IPS-11a (cell line): ENCODE data around the gene RNF212.
"Not testable (repeated sequence)": the region's sequence is repeated elsewhere in the genome, so short reads cannot be mapped to it uniquely, and the experiment has no call there.

ENCODE experiments used
- H3K4me3 ChIP-seq: one replicate; pipeline ENCODE4 v1.5.1; 2013; ENCODE audit warnings: low read depth, low read length, control low read depth

The RNF212 gene

DNA sequence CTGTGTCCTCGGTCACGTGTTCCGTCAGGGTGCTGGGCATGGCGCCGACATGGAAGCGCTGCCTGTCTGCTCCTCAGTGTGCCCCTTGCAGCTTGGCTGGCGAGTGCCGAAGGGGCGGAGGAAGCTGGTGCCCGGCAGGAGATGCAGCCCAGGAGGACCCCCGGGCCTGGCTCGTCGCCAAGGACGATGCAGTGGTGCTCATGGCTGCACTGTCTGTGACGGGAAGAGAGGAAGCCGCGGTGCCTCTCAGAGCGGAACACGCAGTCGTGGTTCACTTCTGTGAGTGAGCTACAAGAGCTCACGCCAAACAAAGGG is 63.8 kb downstream of the RNF212 start:
- H3K4me3 ChIP-seq: no peak overlapping the region

DNA sequence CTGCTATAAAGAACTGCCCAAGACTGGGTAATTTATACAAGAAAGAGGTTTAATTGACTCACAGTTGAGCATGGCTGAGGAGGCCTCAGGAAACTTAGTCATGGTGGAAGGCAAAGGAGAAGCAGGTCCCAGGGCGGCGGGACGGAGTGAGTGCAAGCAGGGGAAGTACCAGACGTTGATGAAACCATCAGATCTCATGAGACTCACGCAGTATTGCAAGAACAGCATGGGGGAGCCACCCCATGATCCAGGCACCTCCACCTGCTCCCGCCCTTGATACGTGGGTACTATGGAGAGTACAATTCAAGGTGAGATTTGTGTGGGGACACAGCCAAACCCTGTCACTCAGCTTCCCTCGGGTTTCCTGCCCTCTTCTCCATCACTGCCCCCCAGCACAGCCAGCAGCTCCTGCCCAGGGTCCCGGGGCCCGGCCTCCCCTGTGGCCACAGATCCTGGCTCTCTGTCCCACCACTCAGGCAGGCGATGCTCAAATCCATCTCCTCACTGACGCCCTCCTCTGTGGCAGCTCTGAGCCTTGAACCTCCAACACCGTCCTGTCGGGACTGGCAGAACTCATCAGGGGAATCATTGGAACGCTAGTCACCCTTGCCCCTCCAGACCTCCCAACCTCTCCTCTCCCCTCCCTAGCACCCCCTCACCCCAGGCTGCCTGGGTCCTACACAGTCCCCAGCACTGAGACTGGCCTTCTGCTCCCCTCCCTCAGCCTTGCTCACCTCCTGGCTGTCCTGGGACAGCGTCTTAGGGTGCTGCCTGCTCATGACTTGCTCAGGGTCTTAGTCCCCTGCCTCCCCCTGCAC is 64.4 kb downstream of the RNF212 start:
- no peak overlapping the region for H3K4me3 ChIP-seq

DNA sequence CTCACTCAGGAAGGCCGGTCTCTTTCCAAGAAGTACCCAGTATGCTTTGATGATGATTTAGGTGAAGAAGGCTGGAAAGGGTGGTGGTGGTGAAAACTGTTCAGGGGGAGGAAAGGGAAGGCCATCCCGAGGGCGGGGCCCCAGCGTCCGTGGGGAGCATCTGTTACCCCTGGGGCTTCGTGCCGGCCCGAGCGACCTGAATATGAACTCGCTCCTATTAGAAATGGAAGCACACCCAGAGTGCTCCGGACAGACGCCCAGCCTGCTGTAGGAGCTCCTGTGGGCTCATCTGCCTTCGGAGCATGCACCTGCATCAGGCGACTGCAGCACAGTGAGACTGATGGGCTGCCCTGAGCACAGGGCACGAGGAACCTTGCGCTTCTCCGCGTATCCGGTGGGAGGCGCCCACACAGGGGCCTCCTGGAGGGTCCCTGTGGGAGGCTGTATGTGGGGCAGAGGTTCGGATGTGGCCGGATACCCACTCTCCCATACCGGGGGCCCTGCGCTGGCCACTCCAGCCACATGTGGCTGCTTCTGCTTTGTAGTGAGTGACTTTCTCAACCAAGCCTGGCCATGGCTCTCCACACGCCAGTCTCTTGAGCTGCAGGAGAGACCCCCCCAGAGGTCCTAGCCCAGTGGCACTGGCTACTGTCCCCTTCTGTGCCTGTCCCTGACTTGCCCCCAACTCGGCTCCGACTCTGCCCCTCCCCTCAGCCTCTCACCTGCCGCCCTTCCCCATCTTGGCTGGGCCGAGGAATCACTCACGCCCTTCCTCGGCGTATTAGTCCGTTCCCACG is 65.2 kb downstream of the RNF212 start:
- H3K4me3 ChIP-seq: no peak overlapping the region

DNA sequence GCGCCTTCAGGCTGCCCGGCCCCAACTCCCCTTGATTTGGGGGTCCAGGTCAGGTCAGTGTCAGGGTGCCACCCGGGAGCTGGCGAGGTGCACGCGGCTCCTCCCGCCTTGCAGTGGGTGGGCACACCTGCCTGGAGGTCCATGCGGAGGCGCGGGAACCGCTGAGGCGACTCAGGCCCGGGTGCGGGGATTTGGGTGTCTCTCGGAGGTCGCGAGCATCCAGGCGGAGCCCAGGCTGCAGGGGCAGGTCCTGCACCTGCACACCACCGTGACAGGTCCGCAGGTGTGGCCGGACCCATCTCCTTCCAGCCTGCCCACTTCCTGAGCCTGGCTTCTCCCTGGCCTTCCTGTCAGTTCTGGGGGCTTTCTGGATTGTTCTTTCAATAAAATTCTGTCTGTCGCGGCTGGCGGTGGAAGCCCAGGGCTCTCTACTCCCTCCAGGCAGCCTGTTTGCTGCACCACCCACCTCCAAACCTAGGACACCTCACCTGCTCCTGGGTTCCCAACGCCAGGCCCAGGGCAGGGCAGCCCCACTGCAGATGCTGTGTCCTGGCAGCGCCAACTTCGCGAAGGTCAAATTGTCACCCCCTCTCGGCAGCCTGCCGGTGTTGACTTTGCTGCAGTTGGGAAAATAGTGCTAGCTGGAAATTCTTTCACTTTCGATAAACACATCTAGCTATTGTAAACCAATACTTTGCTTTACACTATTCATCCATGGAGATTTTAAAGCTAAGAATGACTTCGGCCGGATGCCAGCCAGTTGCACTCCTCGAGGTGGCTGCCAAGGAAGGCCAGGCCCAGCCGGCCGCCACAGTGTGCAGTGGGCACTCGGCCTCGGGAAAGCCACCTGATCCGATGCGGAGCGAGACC is 66.0 kb downstream of the RNF212 start:
- no peak overlapping the region for H3K4me3 ChIP-seq

DNA sequence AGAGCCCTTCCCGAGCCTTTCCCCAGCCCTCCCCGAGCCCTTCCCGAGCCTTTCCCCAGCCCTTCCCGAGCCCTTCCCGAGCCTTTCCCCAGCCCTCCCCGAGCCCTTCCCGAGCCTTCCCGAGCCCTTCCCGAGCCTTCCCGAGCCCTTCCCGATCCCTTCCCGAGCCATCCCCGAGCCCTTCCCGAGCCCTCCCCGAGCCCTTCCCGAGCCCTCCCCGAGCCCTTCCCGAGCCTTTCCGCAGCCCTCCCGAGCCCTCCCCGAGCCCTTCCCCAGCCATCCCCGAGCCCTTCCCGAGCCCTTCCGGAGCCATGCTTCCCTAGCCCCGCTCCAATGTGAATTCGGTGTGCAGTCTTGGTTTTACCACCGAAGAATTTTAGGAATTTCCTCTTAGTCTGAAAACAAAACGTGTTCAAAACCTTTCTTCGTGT is 66.8 kb downstream of the RNF212 start:
- not testable (repeated sequence) for H3K4me3 ChIP-seq

DNA sequence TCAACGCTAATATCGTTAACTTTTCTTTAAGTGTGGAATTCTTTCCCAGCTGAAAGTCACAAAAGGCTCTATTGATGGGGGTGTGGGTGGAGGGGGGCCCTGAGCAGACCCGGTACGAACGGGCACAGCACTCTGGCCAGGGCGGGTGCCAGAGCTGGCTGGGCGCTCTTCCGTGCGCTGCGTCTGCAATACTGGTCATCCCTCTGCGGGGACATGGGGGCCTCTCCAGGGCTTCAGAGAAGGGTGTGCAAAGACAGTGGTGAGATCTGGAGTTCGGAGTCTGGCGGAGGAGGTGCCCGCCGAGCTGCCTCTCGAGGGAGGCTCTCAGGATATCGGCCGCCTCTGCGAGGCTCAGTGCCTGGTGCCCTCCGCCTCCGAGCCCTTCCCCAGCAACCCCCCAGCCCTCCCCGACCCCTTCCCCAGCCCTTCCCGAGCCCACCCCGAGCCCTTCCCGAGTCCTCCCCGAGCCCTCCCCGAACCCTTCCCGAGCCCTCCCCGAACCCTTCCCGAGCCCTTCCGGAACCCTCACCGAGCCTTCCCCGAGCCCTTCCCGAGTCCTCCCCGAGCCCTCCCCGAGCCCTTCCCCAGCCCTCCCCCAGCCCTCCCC is 67.7 kb downstream of the RNF212 start:
- no peak overlapping the region for H3K4me3 ChIP-seq

DNA sequence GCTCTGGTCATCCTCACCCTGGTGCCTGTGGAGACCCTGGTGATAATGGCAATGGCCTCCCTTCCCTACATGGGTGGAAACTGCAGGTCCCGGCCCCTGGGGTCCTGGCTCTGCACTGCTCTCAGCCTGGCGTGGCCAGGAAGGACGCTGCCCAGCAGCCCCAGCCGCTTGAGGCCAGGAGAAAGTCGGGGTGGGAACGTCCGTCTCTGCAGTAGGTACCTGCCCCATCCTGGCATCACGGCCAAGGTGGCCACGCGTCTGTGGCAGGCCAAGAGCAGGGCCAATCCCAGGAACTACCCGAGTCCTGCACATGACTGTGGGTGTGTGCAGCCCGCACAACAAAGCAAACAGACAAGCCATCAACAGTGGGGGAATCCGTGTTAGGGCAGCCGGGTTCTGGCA is 68.2 kb downstream of the RNF212 start:
- no peak overlapping the region for H3K4me3 ChIP-seq

DNA sequence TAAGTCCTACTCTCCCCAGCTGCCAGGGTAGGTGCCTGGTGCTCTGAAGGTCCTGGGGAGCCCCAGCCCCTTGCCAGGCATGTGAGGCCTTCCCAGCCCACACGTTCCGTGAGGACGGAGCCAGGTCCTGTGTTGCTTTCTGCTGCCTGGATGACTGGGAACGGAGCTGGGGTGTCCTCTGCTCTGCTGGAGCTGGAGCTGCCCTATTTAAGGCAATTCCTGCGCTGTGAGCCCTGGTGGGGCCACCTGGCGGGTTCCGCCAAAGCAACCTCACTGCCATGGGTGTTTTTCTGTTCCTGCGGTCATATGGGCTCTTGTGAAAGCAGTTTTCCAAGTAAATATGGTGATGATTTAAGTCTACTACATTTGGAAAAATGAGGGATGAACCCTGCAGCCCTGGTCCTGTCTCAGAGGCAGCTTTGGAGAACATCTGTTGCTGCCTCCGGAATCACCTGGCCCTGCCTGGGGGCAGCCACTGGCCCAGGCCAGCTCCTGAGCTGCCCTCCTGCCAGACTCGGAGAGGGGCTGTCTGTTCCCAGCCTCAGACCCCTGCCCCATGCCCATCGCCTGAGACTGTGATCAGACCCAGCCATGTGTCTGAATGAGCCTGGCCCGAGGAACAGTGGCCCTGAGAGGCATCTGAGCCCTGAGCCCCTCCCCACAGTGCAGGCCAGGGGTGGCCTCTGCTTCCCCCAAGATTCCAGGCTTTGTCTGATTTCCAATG is 68.7 kb downstream of the RNF212 start:
- no peak overlapping the region for H3K4me3 ChIP-seq

DNA sequence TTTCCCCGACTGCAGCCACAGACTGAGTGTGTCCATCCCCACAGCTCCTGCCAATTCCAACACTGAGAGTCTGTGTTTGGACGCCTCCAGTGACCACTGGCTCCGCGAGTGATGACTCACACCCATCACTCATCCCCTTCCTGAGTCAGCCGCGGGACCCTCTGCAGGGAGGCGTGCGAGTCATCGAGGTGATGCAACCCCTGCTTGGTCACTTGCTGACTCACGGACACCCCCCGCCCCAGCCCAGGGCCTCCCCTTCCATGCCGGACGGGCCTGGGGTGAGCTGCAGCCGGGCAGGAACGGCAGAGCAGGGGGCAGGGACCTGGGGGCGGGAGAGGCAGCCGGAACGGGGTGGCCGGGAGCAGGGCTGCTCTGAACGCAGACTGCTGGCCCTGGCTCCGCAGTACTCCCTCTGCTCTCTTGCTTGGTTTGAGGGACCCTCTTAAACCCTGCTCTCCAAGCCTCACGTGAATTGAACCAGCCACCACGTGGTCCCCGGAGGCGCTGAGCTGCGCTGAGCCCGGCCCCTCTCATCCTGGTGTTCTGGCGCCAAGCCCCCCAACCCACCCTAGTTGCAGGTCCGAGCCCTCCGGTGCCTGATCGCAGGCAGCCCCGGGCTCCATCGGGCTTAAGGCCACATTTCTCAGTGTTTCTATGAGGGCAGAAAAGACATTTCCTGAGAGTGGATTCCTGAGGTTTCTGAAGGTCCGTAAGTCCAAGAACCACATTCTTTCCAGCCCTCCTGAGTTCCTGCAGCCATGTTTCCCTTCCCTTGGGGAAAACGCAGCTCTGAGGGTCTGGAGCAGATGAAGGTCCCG is 69.5 kb downstream of the RNF212 start:
- no peak overlapping the region for H3K4me3 ChIP-seq

DNA sequence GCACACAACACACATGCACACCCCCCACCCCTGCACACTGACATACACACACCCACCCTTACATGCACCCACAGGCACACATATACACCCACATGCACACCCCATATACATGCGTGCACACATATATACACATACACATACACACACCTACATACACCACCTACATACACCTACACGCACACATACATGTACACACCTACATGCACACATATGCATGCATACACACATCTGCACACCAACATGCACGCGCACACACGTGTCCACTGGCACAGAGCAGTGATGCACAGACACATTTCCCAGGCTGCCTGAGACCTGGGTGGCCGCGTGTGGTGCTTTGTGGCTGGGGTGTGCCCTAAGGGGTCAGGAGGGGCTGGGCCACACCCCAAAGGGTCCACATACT is 70.2 kb downstream of the RNF212 start:
- no peak overlapping the region for H3K4me3 ChIP-seq

DNA sequence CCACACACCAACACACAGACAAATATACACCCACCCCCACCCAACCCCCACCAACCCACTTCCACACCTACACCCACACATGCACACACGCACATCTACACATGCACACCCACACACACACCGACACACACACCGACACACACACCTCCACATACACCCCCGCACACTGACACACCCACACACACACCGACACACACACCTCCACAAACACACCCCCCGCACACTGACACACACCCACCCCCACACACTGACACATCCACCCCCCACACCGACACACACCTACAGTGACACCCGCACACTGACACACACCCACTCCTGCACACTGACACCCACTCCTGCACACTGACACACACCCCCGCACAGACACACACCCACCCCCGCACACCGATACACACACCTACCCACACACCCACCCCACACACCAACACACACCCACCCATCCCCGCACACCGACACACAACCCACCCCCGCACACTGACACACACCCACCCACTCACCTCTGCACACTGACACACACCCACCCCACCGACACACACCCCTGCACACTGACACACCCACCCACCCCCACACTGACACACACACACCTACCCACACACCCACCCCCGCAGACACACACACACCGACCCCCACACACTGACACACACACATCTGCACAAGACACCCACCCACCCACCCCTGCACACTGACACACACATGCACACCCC is 70.9 kb downstream of the RNF212 start:
- no peak overlapping the region for H3K4me3 ChIP-seq

DNA sequence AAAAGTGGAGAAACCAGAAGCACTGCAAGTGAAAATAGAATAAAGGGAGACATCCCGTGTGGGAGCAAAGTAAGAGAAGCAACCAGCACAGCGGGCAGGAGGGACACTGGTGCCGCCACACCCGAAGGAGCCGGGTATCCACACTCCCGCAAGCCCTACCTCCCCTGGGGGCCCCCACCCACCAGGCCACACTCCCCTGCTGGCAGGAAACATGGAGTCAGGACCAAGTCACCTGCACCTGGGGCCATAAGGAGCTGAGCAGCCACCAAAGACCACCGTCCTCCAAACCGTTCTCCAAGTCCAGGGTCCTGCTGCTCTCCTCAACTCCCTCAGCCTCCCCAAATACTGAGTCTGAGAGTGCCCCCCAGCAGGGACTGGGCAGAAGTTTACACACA is 71.4 kb downstream of the RNF212 start:
- H3K4me3 ChIP-seq: no peak overlapping the region

DNA sequence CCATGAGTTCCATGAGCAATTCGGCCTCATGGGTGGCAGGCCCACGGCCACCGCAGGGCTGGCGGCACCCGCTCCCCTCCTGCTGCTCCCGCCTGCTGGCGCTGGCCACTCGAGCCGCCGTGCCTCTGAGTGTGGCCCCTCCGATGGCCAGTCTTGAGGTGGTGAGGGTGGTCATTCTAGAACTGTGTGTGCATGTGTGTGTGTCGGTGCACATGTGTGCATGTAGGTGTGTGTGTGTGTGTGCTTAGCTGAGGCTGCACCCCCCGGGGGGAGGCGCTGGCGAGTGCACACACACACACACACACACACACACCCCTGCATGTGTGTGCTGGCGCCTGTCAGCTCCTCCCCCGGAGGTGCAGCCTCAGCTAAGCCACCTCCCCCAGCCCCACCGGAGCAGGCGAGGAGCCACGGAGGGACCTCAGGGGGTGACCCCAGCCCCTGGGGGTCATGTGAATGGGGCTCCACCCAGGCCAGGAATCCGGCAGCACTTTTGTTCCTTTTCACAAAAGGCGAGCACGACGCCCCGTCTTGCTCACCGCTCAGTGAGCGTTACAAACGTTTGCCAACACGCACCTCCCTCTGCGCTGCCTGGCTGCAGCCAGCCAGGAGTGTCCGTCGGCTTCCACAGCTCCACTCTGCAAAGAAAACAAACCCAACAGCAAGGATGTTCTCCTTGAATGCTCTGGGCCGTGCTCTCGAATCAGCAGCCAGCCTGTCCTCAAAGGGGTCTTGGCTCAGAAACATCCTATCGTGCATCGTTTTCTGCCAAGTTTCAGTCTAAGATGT is 72.0 kb downstream of the RNF212 start:
- no peak overlapping the region for H3K4me3 ChIP-seq

DNA sequence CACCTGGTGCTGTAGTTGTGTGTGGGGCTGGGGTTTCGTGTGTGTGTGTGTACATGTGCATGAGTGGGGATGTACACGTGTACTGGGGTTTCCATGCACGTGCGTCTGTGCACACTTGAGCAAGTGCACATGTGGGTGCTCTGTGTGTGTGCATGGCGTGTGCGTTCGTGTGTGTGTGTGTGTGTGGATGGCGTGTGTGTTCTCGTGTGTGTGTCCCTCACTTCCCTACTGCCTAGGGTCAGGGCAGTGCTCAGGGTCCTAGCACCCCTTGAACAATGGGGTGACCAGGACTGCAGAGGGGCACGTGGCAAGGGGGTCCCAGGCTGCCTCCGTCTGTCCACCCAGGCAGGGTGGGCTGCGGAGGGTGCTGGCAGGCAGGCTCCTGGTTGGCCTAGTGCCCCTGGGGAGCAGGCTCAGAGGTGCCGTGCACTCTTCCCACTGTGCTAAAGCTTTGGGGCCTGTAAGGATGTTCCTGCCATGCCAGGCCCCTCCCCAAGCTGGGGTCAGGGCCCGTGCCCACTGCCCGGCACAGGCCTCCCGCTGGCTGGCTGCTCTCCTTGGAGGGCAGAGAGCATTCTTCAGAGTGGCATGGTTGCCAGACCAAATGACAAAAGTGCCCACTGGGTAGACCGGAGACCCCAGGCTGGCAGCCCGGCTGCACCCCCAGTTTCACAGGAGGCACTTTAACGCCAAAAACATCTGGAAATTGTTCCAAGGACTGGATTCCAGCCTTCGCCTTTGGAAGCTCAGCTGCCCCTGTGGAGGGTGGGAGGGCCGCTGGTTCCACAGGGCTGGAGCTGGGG is 72.8 kb downstream of the RNF212 start:
- H3K4me3 ChIP-seq: no peak overlapping the region

DNA sequence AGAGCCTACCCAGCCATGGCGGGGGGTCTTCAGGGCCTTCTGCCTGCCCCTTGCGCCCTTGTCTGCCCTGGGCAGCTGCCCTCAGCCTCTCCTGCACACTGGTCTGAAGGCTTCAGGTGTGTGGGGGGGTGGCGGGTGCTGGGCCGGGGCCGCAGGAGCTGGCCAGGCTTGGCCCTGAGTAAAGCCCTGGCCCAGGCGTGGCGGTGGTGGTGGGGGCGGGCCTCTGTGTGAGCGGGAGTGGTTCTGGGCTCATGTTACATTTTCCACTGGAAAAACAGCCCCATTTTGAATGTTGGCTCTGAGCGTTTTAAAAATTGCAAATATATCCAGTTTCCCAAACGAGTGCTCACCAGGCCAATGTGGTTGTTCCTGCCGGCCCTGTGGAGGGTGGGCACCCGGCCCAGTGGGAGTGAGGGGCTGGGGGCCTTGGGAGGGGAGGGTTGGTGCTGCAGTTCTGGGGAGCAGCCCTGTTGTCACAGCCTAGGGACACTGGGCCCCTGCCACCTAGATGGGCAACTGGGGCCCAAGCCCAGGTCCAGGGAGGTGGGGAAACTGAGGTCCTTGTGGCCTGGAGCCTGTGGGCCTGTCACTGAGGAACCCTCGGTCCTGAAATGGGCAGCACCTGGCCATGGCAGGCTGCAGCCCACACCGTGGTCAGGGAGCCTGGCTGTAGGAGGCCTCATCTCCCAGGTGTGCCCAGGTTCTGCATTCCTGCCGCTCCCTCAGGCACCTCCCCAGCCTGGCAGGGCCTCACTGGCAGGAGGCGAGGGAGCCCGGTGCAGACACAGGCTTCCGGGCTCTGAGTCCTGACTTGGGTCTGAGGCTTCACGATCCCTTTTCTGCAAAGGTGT is 73.6 kb downstream of the RNF212 start:
- H3K4me3 ChIP-seq: no peak overlapping the region

DNA sequence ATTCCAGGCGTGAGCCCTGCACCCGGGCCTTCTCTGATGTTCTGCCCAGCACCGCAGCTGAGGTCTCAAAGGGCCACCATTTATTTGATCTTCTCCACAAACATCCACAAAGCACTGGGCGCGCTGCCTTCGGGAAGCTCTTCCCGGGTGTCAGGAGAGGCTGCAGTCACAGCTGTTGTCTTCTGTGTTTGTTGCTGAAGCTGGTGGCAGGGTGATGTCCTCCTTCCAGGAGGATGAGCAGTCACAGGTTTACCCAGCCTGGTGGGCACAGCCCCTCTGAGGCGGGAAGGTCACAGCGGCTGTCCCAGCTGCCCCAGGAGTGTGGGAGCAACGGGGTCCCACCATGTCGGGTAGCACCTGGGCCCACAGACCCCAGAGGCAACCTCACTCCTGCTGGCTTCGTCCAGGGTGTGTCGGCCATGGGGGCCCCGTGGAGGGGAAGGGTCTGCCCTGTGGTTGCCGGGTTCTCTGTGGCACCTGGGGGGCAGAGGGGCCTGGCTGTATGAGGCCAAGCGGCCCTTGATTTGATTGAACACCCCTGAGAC is 74.3 kb downstream of the RNF212 start:
- no peak overlapping the region for H3K4me3 ChIP-seq
